ENCODE measurements around the gene DET1. TPM values are rescaled to one million over a fixed set of nuclear protein-coding genes. Genes with fewer than 3 reads are reported as not detected.

The DET1 gene
- total RNA-seq, 1 donor from 2014 or later, result 4.1 TPM

GRCh38 chr15:88538972-88539371, 7.5 kb downstream of the DET1 start:
- DNase-seq (ENCODE audit: low spot score), result no peak
- Mint-ChIP-seq H3K9me3 (ENCODE audit: low read depth) (peaks cover 3% of the 10 kb centered on the region), H3K27me3 (ENCODE audit: low read depth) (no peaks in the 10 kb centered on the region), H3K36me3 (ENCODE audit: low read depth) (no peaks in the 10 kb centered on the region), H3K4me3 (ENCODE audit: unreplicated experiment) (no peak overlapping the region), H3K4me1 (ENCODE audit: low read depth) (no peaks in the 10 kb centered on the region), H3K27ac (ENCODE audit: unreplicated experiment) (no peak overlapping the region)
- TF ChIP-seq CTCF (IDR thresholded peaks at IDR 0.05), result no peak

- no peak overlapping the region for H3K27ac Mint-ChIP-seq (ENCODE audit: unreplicated experiment)
These were observed 8.7 kb downstream of the DET1 start for GRCh38 chr15:88537591-88538317.

GRCh38 chr15:88535607-88536313, 10.7 kb downstream of the DET1 start:
- H3K4me1 Mint-ChIP-seq (ENCODE audit: low read depth), result no peaks in the 10 kb centered on the region
- H3K36me3 Mint-ChIP-seq (ENCODE audit: low read depth), result peaks cover 8% of the 10 kb centered on the region

More at GRCh38 chr15:88537591-88538317, 8.7 kb downstream of the DET1 start:
- Mint-ChIP-seq H3K27me3 (ENCODE audit: low read depth) (no peaks in the 10 kb centered on the region), H3K4me3 (ENCODE audit: unreplicated experiment) (no peak overlapping the region), H3K4me1 (ENCODE audit: low read depth) (no peaks in the 10 kb centered on the region), H3K36me3 (ENCODE audit: low read depth) (no peaks in the 10 kb centered on the region), H3K9me3 (ENCODE audit: low read depth) (peaks cover 7% of the 10 kb centered on the region)
- no peak for DNase-seq (ENCODE audit: low spot score)
- TF ChIP-seq CTCF (IDR thresholded peaks at IDR 0.05), result no peak

GRCh38 chr15:88535100-88535499, 11.4 kb downstream of the DET1 start:
- DNase-seq (ENCODE audit: low spot score), result no peak
- no peak overlapping the region for H3K4me3 Mint-ChIP-seq (ENCODE audit: unreplicated experiment)
- no peaks in the 10 kb centered on the region for H3K4me1 Mint-ChIP-seq (ENCODE audit: low read depth)
- peaks cover 14% of the 10 kb centered on the region for H3K36me3 Mint-ChIP-seq (ENCODE audit: low read depth)
- no peak for TF ChIP-seq CTCF (IDR thresholded peaks at IDR 0.05)
- no peaks in the 10 kb centered on the region for H3K27me3 Mint-ChIP-seq (ENCODE audit: low read depth)
- H3K27ac Mint-ChIP-seq (ENCODE audit: unreplicated experiment), result no peak overlapping the region
- peaks cover 7% of the 10 kb centered on the region for H3K9me3 Mint-ChIP-seq (ENCODE audit: low read depth)

More at GRCh38 chr15:88535607-88536313, 10.7 kb downstream of the DET1 start:
- H3K9me3 Mint-ChIP-seq (ENCODE audit: low read depth), result peaks cover 7% of the 10 kb centered on the region
- DNase-seq (ENCODE audit: low spot score), result no peak
- H3K27me3 Mint-ChIP-seq (ENCODE audit: low read depth), result no peaks in the 10 kb centered on the region
- no peak overlapping the region for H3K27ac Mint-ChIP-seq (ENCODE audit: unreplicated experiment)
- no peak for TF ChIP-seq CTCF (IDR thresholded peaks at IDR 0.05)
- H3K4me3 Mint-ChIP-seq (ENCODE audit: unreplicated experiment), result no peak overlapping the region

- no peak for TF ChIP-seq CTCF (IDR thresholded peaks at IDR 0.05)
- H3K27me3 Mint-ChIP-seq (ENCODE audit: low read depth), result no peaks in the 10 kb centered on the region
- no peak for DNase-seq (ENCODE audit: low spot score)
- peaks cover 7% of the 10 kb centered on the region for H3K9me3 Mint-ChIP-seq (ENCODE audit: low read depth)
- no peaks in the 10 kb centered on the region for H3K4me1 Mint-ChIP-seq (ENCODE audit: low read depth)
- peaks cover 21% of the 10 kb centered on the region for H3K36me3 Mint-ChIP-seq (ENCODE audit: low read depth)
- no peak overlapping the region for H3K27ac Mint-ChIP-seq (ENCODE audit: unreplicated experiment)
- no peak overlapping the region for H3K4me3 Mint-ChIP-seq (ENCODE audit: unreplicated experiment)
These were observed 13.1 kb downstream of the DET1 start for GRCh38 chr15:88533376-88533775.

Measured in chondrocyte (in vitro differentiated cells).